ENCODE data around the gene NDRG3. TPM values are rescaled to one million over a fixed set of nuclear protein-coding genes. Genes with fewer than 3 reads are reported as not detected.
A peak's percentile ranks its signal among the peaks of the same experiment; 100 is the strongest.

Gene NDRG3
- total and polyA plus RNA-seq, 2 of the 8 experiments (the other 6 are each of a cell fraction or from before 2014, with no cell fraction given), result 25.7 to 32.3 TPM

DNA sequence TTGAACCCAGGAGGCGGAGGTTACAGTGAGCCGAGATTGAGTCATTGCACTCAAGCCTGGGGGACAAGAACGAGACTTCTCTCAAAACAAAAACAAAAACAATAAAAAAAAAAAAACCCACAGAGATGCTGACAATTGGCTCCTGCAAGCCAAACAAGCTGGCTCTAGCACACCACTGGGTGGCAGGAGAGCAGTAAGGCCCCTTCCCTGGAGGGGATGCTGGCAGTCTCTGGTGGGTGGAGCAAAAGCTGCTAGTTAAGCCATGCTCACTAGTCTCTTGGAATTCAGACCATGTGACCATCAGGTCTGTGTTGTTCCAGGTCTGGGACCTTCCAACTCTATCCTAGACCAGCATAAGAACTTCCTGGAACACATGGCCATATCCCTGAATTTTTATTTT is 46.5 kb upstream of the NDRG3 start:
- DNase-seq (ENCODE audit: low read depth in 1 of 2, low spot score in 2 of 2) (peak in 1 of 2 experiments; percentile 56), FAIRE-seq (peak; percentile 60)
- peaks cover 0 to 1% of the 10 kb centered on the region in 2 experiments for H4K20me1 ChIP-seq (replicated peaks in 1 of 2; ENCODE audit: control insufficient read depth in 1 of 2, insufficient read depth in 2 of 2, low read length in 2 of 2)
- ChIA-PET POLR2A (ENCODE audit: partially characterized antibody) (no interaction called here), CTCF (ENCODE audit: partially characterized antibody) (interaction anchor here (0.9 to 6.5 kb wide), 8 partner anchors 8 to 100 kb away, joined by 3 to 44 read pairs (median 4); partner anchors contain the start of gene DSN1)
- no peaks in the 10 kb centered on the region for H3K79me1 ChIP-seq (ENCODE audit: low read depth, low read length)
- H4K91ac ChIP-seq (replicated peaks; ENCODE audit: insufficient read length, low read length), result no peak overlapping the region
- no peak overlapping the region for H2BK120ac ChIP-seq (replicated peaks; ENCODE audit: low read depth, low read length)
- H3K9ac ChIP-seq (replicated peaks in 1 of 4; ENCODE audit: extremely low read depth in 1 of 4, low read depth in 3 of 4, low read length in 3 of 4), result no peak overlapping the region
- H3K56ac ChIP-seq (replicated peaks; ENCODE audit: insufficient read length, low read depth, low read length), result no peak overlapping the region
- H3K4me2 ChIP-seq (ENCODE audit: insufficient read depth in 1 of 2, low read depth in 2 of 2, low read length in 2 of 2), result no peak overlapping the region
- H3K27me3 ChIP-seq (replicated peaks in 1 of 4; ENCODE audit: control insufficient read depth in 3 of 4, extremely low read depth in 1 of 4, insufficient read depth in 3 of 4, low read length in 3 of 4), result no peaks in the 10 kb centered on the region
- H3K23me2 ChIP-seq (ENCODE audit: low read depth, low read length), result no peaks in the 10 kb centered on the region
- no peak overlapping the region for H3K23ac ChIP-seq (ENCODE audit: insufficient read length)
- H4K5ac ChIP-seq (ENCODE audit: insufficient read length, low read depth, low read length), result no peak overlapping the region
- no peak overlapping the region for H4K8ac ChIP-seq (ENCODE audit: extremely low read depth, insufficient read depth, low read length)
- H2BK15ac ChIP-seq (ENCODE audit: low read length), result no peak overlapping the region
- no peak overlapping the region for H2AFZ ChIP-seq (ENCODE audit: low read length)
- no peak overlapping the region for H2AK5ac ChIP-seq (ENCODE audit: low read depth, low read length)
- no peaks in the 10 kb centered on the region for H3K4me1 ChIP-seq (replicated peaks in 1 of 4; ENCODE audit: control insufficient read depth in 3 of 4, insufficient read depth in 4 of 4, low read length in 3 of 4)
- WGBS, 2 experiments (ENCODE audit: extremely low coverage in 1 of 2, insufficient coverage in 1 of 2, insufficient read length in 1 of 2, insufficient replicate concordance in 2 of 2, low coverage in 1 of 2, low lambda C conversion rate in 2 of 2, missing lambda C conversion rate in 1 of 2), result 85% methylated on average over 3 of the region's 3 CpGs; no CpG with 5 or more reads in 1 of the 2 experiments
- H3K18ac ChIP-seq (ENCODE audit: extremely low read depth, low read length), result no peak overlapping the region
- H3K14ac ChIP-seq (ENCODE audit: insufficient read length), result no peak overlapping the region
- no peaks in the 10 kb centered on the region for H3K9me3 ChIP-seq (ENCODE audit: insufficient read depth in 2 of 2, low read depth in 1 of 2, low read length in 1 of 2)
- H2BK12ac ChIP-seq (ENCODE audit: low read depth, low read length), result no peak overlapping the region
- H2BK20ac ChIP-seq (ENCODE audit: low read length), result no peak overlapping the region
- no peaks in the 10 kb centered on the region for H3K79me2 ChIP-seq (ENCODE audit: control insufficient read depth in 1 of 2, insufficient read depth in 2 of 2, low read length in 2 of 2)
- H3K27ac ChIP-seq (ENCODE audit: low read depth, low read length), result no peak overlapping the region
- no peak overlapping the region for H3K4ac ChIP-seq (replicated peaks; ENCODE audit: insufficient read length, low read depth, low read length)
- peaks cover 5 to 35% (median 28%) of the 10 kb centered on the region in 4 experiments; a peak in 7 of 8 replicates for H3K36me3 ChIP-seq (ENCODE audit: control insufficient read depth in 2 of 4, insufficient read depth in 4 of 4, low read length in 3 of 4)
- H3K4me3 ChIP-seq (ENCODE audit: extremely low read depth in 1 of 4, insufficient read depth in 2 of 4, low read depth in 3 of 4, low read length in 4 of 4), result no peak overlapping the region
- H2BK5ac ChIP-seq (ENCODE audit: low read depth, low read length), result no peak overlapping the region
- no peak for TF ChIP-seq ASH2L (IDR thresholded peaks at IDR 0.05; ENCODE audit: low read length)
- no peak for TF ChIP-seq JUND (IDR thresholded peaks at IDR 0.05; ENCODE audit: low read length)
- no peak for TF ChIP-seq ZNF274 (IDR thresholded peaks at IDR 0.05; ENCODE audit: borderline replicate concordance, extremely low read depth, low read length)
- no peak for TF ChIP-seq BRCA1 (IDR thresholded peaks at IDR 0.05; ENCODE audit: low read depth, low read length)
- TF ChIP-seq, protein P1, sequence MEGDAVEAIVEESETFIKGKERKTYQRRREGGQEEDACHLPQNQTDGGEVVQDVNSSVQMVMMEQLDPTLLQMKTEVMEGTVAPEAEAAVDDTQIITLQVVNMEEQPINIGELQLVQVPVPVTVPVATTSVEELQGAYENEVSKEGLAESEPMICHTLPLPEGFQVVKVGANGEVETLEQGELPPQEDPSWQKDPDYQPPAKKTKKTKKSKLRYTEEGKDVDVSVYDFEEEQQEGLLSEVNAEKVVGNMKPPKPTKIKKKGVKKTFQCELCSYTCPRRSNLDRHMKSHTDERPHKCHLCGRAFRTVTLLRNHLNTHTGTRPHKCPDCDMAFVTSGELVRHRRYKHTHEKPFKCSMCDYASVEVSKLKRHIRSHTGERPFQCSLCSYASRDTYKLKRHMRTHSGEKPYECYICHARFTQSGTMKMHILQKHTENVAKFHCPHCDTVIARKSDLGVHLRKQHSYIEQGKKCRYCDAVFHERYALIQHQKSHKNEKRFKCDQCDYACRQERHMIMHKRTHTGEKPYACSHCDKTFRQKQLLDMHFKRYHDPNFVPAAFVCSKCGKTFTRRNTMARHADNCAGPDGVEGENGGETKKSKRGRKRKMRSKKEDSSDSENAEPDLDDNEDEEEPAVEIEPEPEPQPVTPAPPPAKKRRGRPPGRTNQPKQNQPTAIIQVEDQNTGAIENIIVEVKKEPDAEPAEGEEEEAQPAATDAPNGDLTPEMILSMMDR (IDR thresholded peaks at IDR 0.05; ENCODE audit: control extremely low read depth in 1 of 3, insufficient read depth in 1 of 3, low read depth in 1 of 3, low read length in 3 of 3), result peak; percentile 60 to 65 (median 62)
- TF ChIP-seq HDAC2 (IDR thresholded peaks at IDR 0.05; ENCODE audit: borderline replicate concordance in 1 of 2, low read depth in 2 of 2, low read length in 2 of 2), result no peak
- TF ChIP-seq TEAD4 (IDR thresholded peaks at IDR 0.05; ENCODE audit: low read depth, low read length), result 0 out of 2 replicates have a peak, but pooled peaks have one; percentile 41
- TF ChIP-seq GTF2F1 (IDR thresholded peaks at IDR 0.05; ENCODE audit: borderline replicate concordance, low read depth, low read length), result no peak
- TF ChIP-seq JUN (IDR thresholded peaks at IDR 0.05; ENCODE audit: low read depth, low read length), result no peak
- TF ChIP-seq RAD21 (IDR thresholded peaks at IDR 0.05 in 1 of 2, conservative IDR thresholded peaks at IDR 0.05 in 1 of 2; ENCODE audit: low read depth in 2 of 2, low read length in 2 of 2), result peak; percentile 48 to 55; a peak in 3 of 4 replicates
- no peak for TF ChIP-seq CBX5 (IDR thresholded peaks at IDR 0.05; ENCODE audit: low read depth, low read length)

Measured in H1 (cell line).